ENCODE results near the gene KCNQ1OT1. TPM values are rescaled to one million over a fixed set of nuclear protein-coding genes. Genes with fewer than 3 reads are reported as not detected.

KCNQ1OT1 gene
- total RNA-seq, 2 experiments from 2014 or later: 0.33 to 0.44 TPM

GRCh38 chr11:2566223-2567025, 133.4 kb downstream of the KCNQ1OT1 start:
- CTCF ChIA-PET: no interaction called here
- Mint-ChIP-seq H3K27me3 (no peaks in the 10 kb centered on the region), H3K36me3 (no peaks in the 10 kb centered on the region), H3K9me3 (ENCODE audit: low read depth) (no peaks in the 10 kb centered on the region), H3K4me3 (no peak overlapping the region), H3K4me1 (peaks cover 1% of the 10 kb centered on the region), H3K27ac (no peak overlapping the region)
- DNase-seq (no peak), ATAC-seq (no peak)

GRCh38 chr11:2565447-2566222, 134.2 kb downstream of the KCNQ1OT1 start:
- H3K27me3 Mint-ChIP-seq: no peaks in the 10 kb centered on the region
- peaks cover 1% of the 10 kb centered on the region for H3K4me1 Mint-ChIP-seq
- no peak overlapping the region for H3K4me3 Mint-ChIP-seq
- H3K9me3 Mint-ChIP-seq (ENCODE audit: low read depth): no peaks in the 10 kb centered on the region
- no peaks in the 10 kb centered on the region for H3K36me3 Mint-ChIP-seq
- no peak for DNase-seq
- ATAC-seq: no peak
- CTCF ChIA-PET: no interaction called here
- no peak overlapping the region for H3K27ac Mint-ChIP-seq

GRCh38 chr11:2564588-2565425, 135.0 kb downstream of the KCNQ1OT1 start:
- Mint-ChIP-seq H3K36me3 (no peaks in the 10 kb centered on the region), H3K4me3 (no peak overlapping the region), H3K9me3 (ENCODE audit: low read depth) (no peaks in the 10 kb centered on the region), H3K4me1 (peaks cover 1% of the 10 kb centered on the region), H3K27ac (no peak overlapping the region), H3K27me3 (no peaks in the 10 kb centered on the region)
- ATAC-seq (no peak), DNase-seq (no peak)
- CTCF ChIA-PET: no interaction called here

- no peak for ATAC-seq
- H3K27me3 Mint-ChIP-seq: no peaks in the 10 kb centered on the region
- DNase-seq: no peak
- H3K36me3 Mint-ChIP-seq: no peaks in the 10 kb centered on the region
- H3K4me3 Mint-ChIP-seq: no peak overlapping the region
- H3K4me1 Mint-ChIP-seq: no peaks in the 10 kb centered on the region
- H3K27ac Mint-ChIP-seq: no peak overlapping the region
- no peaks in the 10 kb centered on the region for H3K9me3 Mint-ChIP-seq (ENCODE audit: low read depth)
- CTCF ChIA-PET: no interaction called here
These were observed 135.7 kb downstream of the KCNQ1OT1 start for GRCh38 chr11:2564008-2564530.

- Mint-ChIP-seq H3K9me3 (ENCODE audit: low read depth) (no peaks in the 10 kb centered on the region), H3K27ac (no peak overlapping the region), H3K4me3 (no peak overlapping the region), H3K27me3 (no peaks in the 10 kb centered on the region), H3K36me3 (no peaks in the 10 kb centered on the region), H3K4me1 (no peaks in the 10 kb centered on the region)
- DNase-seq (no peak), ATAC-seq (no peak)
- CTCF ChIA-PET: no interaction called here
These were observed 136.4 kb downstream of the KCNQ1OT1 start for GRCh38 chr11:2563213-2564007.

- Mint-ChIP-seq H3K27me3 (no peaks in the 10 kb centered on the region), H3K36me3 (no peaks in the 10 kb centered on the region), H3K4me1 (no peaks in the 10 kb centered on the region), H3K4me3 (no peak overlapping the region), H3K9me3 (ENCODE audit: low read depth) (no peaks in the 10 kb centered on the region), H3K27ac (no peak overlapping the region)
- no peak for ATAC-seq
- CTCF ChIA-PET: no interaction called here
- no peak for DNase-seq
These were observed 136.9 kb downstream of the KCNQ1OT1 start for GRCh38 chr11:2562890-2563212.

GRCh38 chr11:2561696-2562581, 137.9 kb downstream of the KCNQ1OT1 start:
- no peak for DNase-seq
- H3K4me3 Mint-ChIP-seq: no peak overlapping the region
- H3K36me3 Mint-ChIP-seq: no peaks in the 10 kb centered on the region
- CTCF ChIA-PET: interaction anchor here (0.7 kb wide), 1 partner anchor 29 kb away, joined by 3 read pairs; no protein-coding TSS in a partner anchor
- no peaks in the 10 kb centered on the region for H3K9me3 Mint-ChIP-seq (ENCODE audit: low read depth)
- H3K27ac Mint-ChIP-seq: no peak overlapping the region
- ATAC-seq: no peak
- no peaks in the 10 kb centered on the region for H3K4me1 Mint-ChIP-seq
- no peaks in the 10 kb centered on the region for H3K27me3 Mint-ChIP-seq

- no peaks in the 10 kb centered on the region for H3K27me3 Mint-ChIP-seq
- H3K9me3 Mint-ChIP-seq (ENCODE audit: low read depth): no peaks in the 10 kb centered on the region
- H3K4me3 Mint-ChIP-seq: no peak overlapping the region
- CTCF ChIA-PET: no interaction called here
- no peak overlapping the region for H3K27ac Mint-ChIP-seq
- no peaks in the 10 kb centered on the region for H3K36me3 Mint-ChIP-seq
- ATAC-seq (no peak), DNase-seq (no peak)
- no peaks in the 10 kb centered on the region for H3K4me1 Mint-ChIP-seq
These were observed 140.1 kb downstream of the KCNQ1OT1 start for GRCh38 chr11:2559527-2560311.

GRCh38 chr11:2558861-2559526, 140.8 kb downstream of the KCNQ1OT1 start:
- Mint-ChIP-seq H3K4me1 (no peaks in the 10 kb centered on the region), H3K27ac (no peak overlapping the region), H3K36me3 (no peaks in the 10 kb centered on the region), H3K4me3 (no peak overlapping the region), H3K9me3 (ENCODE audit: low read depth) (no peaks in the 10 kb centered on the region), H3K27me3 (no peaks in the 10 kb centered on the region)
- DNase-seq: no peak
- ATAC-seq: no peak
- CTCF ChIA-PET: no interaction called here

GRCh38 chr11:2558397-2558796, 141.4 kb downstream of the KCNQ1OT1 start:
- ATAC-seq (no peak), DNase-seq (no peak)
- Mint-ChIP-seq H3K9me3 (ENCODE audit: low read depth) (no peaks in the 10 kb centered on the region), H3K27ac (no peak overlapping the region), H3K36me3 (no peaks in the 10 kb centered on the region), H3K4me3 (no peak overlapping the region), H3K27me3 (no peaks in the 10 kb centered on the region), H3K4me1 (no peaks in the 10 kb centered on the region)
- CTCF ChIA-PET: no interaction called here
